Stimulated activated naive CD8-positive, alpha-beta T cell treated with anti-CD3 and anti-CD28 coated beads, Interleukin-15, Interleukin-2, amounts not matched to agents 100 ng/mL and 50 ng/mL, for 24 hours (primary cell): Measurements from ENCODE around the gene NPNT.
"Not testable (repeated sequence)": the region's sequence is repeated elsewhere in the genome, so short reads cannot be mapped to it uniquely, and the experiment has no call there.

Experiments used
- H3K27ac Mint-ChIP-seq: one replicate; pipeline ENCODE4 v1.8.0; 2021; ENCODE audit warnings: mild to moderate bottlenecking, mixed read lengths
- H3K27me3 Mint-ChIP-seq: one replicate; pipeline ENCODE4 v1.8.0; 2021; ENCODE audit warnings: mixed read lengths
- H3K36me3 Mint-ChIP-seq: one replicate; pipeline ENCODE4 v1.8.0; 2021; ENCODE audit warnings: low read depth, mixed read lengths
- H3K4me1 Mint-ChIP-seq: one replicate; pipeline ENCODE4 v1.8.0; 2021; ENCODE audit warnings: low read depth, mixed read lengths
- H3K4me3 Mint-ChIP-seq: one replicate; pipeline ENCODE4 v1.8.0; 2021; ENCODE audit warnings: mild to moderate bottlenecking, mixed read lengths
- H3K9me3 Mint-ChIP-seq: one replicate; pipeline ENCODE4 v1.8.0; 2021; ENCODE audit warnings: mixed read lengths

Gene NPNT

GRCh38 chr4:105894660-105895582 lies at the start of gene NPNT:
TSS of gene NPNT (plus strand) at chr4:105895471. CDS start at chr4:105895653, 182 bp downstream.
- H3K27ac Mint-ChIP-seq, result no peak within 1 kb of the TSS
- peaks cover 7% of the 10 kb centered on the region for H3K9me3 Mint-ChIP-seq
- H3K27me3 Mint-ChIP-seq, result peaks cover 84% of the 10 kb centered on the region
- peaks cover 9% of the 10 kb centered on the region for H3K4me1 Mint-ChIP-seq
- H3K4me3 Mint-ChIP-seq, result peak within 1 kb of the TSS; percentile 21
- no peaks in the 10 kb centered on the region for H3K36me3 Mint-ChIP-seq

DNA sequence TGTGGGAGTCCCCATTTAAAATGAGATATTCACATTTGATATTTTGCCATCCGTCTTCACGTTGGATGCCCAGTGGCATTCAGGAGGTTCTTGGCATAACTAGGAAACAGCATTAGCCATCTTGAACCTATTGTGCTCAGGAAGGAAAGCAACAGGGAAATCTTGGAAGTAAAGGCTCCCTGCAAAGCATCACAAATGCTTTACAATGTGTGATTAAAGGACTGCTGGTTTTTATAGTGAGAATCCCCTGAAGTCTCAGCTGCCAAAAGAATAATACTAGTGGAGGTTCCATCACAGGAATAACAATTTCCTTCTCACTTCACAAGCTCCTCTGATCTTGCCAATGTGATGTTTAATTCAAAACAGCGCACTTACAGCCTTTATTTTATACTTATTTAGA lies 49.7 kb upstream of the NPNT start:
- Mint-ChIP-seq H3K27me3 (no peaks in the 10 kb centered on the region), H3K36me3 (peaks cover 25% of the 10 kb centered on the region), H3K4me3 (no peak overlapping the region), H3K4me1 (no peaks in the 10 kb centered on the region), H3K9me3 (no peaks in the 10 kb centered on the region), H3K27ac (no peak overlapping the region)

GRCh38 chr4:105848359-105848758 lies 46.9 kb upstream of the NPNT start:
- H3K27me3 Mint-ChIP-seq, H3K27ac Mint-ChIP-seq, H3K9me3 Mint-ChIP-seq, H3K4me3 Mint-ChIP-seq, H3K4me1 Mint-ChIP-seq: not testable (repeated sequence)
- peaks cover 19% of the 10 kb centered on the region for H3K36me3 Mint-ChIP-seq

DNA sequence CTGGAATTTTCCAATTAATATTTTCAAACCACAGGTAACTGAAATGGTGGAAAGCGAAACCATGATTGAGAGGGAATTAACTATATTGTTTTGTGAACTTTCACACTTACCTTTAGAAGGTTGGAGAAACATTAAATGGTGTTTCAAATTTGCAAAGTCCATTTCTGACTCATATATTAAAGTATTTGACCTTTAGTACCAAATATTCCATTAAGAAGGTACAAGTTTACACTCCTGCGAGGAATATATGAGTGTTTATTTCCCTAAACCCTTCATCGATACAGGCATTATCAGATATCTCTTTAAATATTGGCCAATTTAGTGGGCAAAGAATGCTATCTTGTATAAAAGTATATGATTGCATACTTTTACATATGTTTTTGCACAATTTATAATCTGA lies 44.1 kb upstream of the NPNT start:
- Mint-ChIP-seq H3K4me3 (no peak overlapping the region), H3K36me3 (peaks cover 4% of the 10 kb centered on the region), H3K27me3 (no peaks in the 10 kb centered on the region), H3K4me1 (no peaks in the 10 kb centered on the region), H3K9me3 (peaks cover 11% of the 10 kb centered on the region), H3K27ac (no peak overlapping the region)

DNA sequence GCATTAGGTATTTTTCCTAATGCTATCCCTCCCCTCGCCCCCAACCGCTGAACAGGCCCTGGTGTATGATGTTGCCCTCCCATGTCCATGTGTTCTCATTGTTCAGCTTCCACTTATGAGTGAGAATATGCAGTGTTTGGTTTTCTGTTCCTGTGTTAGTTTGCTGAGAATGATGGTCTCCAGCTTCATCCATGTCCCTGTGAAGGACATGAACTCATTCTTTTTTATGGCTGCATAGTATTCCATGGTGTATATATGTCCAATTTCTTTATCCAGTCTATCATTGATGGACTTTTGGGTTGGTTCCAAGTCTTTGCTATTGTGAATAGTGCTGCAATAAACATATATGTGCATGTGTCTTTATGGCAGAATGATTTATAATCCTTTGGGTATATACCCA lies 43.0 kb upstream of the NPNT start:
- H3K4me3 Mint-ChIP-seq, H3K27me3 Mint-ChIP-seq, H3K27ac Mint-ChIP-seq, H3K4me1 Mint-ChIP-seq: not testable (repeated sequence)
- Mint-ChIP-seq H3K9me3 (peaks cover 20% of the 10 kb centered on the region), H3K36me3 (peaks cover 10% of the 10 kb centered on the region)

GRCh38 chr4:105858466-105859040 lies 36.7 kb upstream of the NPNT start:
- Mint-ChIP-seq H3K27ac (no peak overlapping the region), H3K4me1 (no peaks in the 10 kb centered on the region), H3K4me3 (no peak overlapping the region), H3K36me3 (peaks cover 10% of the 10 kb centered on the region), H3K27me3 (no peaks in the 10 kb centered on the region), H3K9me3 (peaks cover 37% of the 10 kb centered on the region)

GRCh38 chr4:105859233-105859632 lies 36.0 kb upstream of the NPNT start:
- Mint-ChIP-seq H3K9me3 (peaks cover 37% of the 10 kb centered on the region), H3K4me1 (no peaks in the 10 kb centered on the region), H3K27ac (no peak overlapping the region), H3K27me3 (no peaks in the 10 kb centered on the region), H3K36me3 (peaks cover 10% of the 10 kb centered on the region), H3K4me3 (no peak overlapping the region)

- Mint-ChIP-seq H3K9me3 (peaks cover 4% of the 10 kb centered on the region), H3K4me1 (no peaks in the 10 kb centered on the region), H3K27me3 (no peaks in the 10 kb centered on the region), H3K36me3 (no peaks in the 10 kb centered on the region), H3K4me3 (no peak overlapping the region), H3K27ac (no peak overlapping the region)
Observed at GRCh38 chr4:105870963-105871362, 24.3 kb upstream of the NPNT start.

- Mint-ChIP-seq H3K27me3 (no peaks in the 10 kb centered on the region), H3K36me3 (no peaks in the 10 kb centered on the region), H3K4me1 (no peaks in the 10 kb centered on the region), H3K4me3 (no peak overlapping the region), H3K9me3 (peaks cover 4% of the 10 kb centered on the region), H3K27ac (no peak overlapping the region)
Observed at GRCh38 chr4:105871997-105872396, 23.3 kb upstream of the NPNT start.

GRCh38 chr4:105875233-105875632 lies 20.0 kb upstream of the NPNT start:
- H3K9me3 Mint-ChIP-seq, result no peaks in the 10 kb centered on the region
- no peak overlapping the region for H3K27ac Mint-ChIP-seq
- no peaks in the 10 kb centered on the region for H3K4me1 Mint-ChIP-seq
- no peaks in the 10 kb centered on the region for H3K36me3 Mint-ChIP-seq
- H3K27me3 Mint-ChIP-seq, result no peaks in the 10 kb centered on the region
- H3K4me3 Mint-ChIP-seq, result no peak overlapping the region

DNA sequence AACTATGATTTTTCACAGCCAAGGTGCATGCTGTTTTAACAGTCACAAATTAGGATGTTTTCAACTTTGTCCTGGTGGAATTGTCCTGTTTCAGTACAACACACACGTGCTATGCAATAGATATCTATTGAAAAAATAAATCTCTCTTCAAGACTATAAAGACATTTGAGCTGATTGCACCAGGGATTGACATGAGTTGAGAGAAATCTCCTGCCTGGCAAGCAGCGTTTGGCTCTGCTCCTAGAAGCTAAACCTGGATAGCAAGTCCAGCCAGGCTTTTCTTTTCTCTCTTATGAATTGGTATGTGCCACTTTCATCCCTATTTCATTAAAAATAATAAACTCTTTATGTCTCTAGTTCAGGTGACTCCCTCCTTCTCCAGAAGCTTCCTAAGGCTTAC lies 16.6 kb upstream of the NPNT start:
- no peaks in the 10 kb centered on the region for H3K4me1 Mint-ChIP-seq
- H3K27ac Mint-ChIP-seq, result no peak overlapping the region
- no peak overlapping the region for H3K4me3 Mint-ChIP-seq
- H3K36me3 Mint-ChIP-seq, result no peaks in the 10 kb centered on the region
- H3K27me3 Mint-ChIP-seq, result peaks cover 10% of the 10 kb centered on the region
- H3K9me3 Mint-ChIP-seq, result no peaks in the 10 kb centered on the region

DNA sequence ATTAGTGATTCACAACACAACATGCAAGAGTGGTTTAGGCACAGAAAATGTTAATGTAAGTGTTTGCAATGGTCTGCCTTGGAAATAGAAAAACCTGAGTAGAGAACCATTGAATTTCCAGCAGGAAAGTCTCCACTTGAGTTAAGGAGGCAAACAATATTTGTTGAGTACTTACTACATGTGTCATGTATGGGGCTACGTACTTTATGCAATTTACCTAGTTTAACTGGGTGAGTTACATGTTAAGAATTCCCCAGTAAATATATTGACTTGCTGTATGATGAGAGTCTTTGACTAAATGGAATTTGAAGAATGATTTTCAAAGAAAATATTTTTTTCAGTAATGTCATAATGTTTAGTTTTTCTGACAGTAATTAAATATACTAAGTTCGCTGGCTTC lies 7.8 kb upstream of the NPNT start:
- Mint-ChIP-seq H3K36me3 (no peaks in the 10 kb centered on the region), H3K4me1 (no peaks in the 10 kb centered on the region), H3K9me3 (peaks cover 7% of the 10 kb centered on the region), H3K27ac (no peak overlapping the region), H3K27me3 (peaks cover 29% of the 10 kb centered on the region), H3K4me3 (no peak overlapping the region)

- Mint-ChIP-seq H3K4me3 (peak overlapping the region; percentile 21), H3K4me1 (peaks cover 9% of the 10 kb centered on the region), H3K27me3 (peaks cover 82% of the 10 kb centered on the region), H3K9me3 (no peaks in the 10 kb centered on the region), H3K36me3 (no peaks in the 10 kb centered on the region), H3K27ac (no peak overlapping the region)
Observed at GRCh38 chr4:105895583-105896460, 551 bp downstream of the NPNT start.

GRCh38 chr4:105896461-105896942 lies 1.2 kb downstream of the NPNT start:
- H3K27ac Mint-ChIP-seq, result no peak overlapping the region
- peaks cover 80% of the 10 kb centered on the region for H3K27me3 Mint-ChIP-seq
- no peaks in the 10 kb centered on the region for H3K9me3 Mint-ChIP-seq
- no peaks in the 10 kb centered on the region for H3K36me3 Mint-ChIP-seq
- H3K4me1 Mint-ChIP-seq, result peaks cover 9% of the 10 kb centered on the region
- H3K4me3 Mint-ChIP-seq, result no peak overlapping the region
